ENCODE results near the gene ABCC4.
"Not testable (repeated sequence)": the region's sequence is repeated elsewhere in the genome, so short reads cannot be mapped to it uniquely, and the experiment has no call there.

ABCC4 gene

GRCh38 chr13:95180513-95181245 lies 120.6 kb downstream of the ABCC4 start:
- Histone ChIP-seq H3K27ac (ENCODE audit: low read depth, low read length) (no peak overlapping the region), H3K36me3 (ENCODE audit: control insufficient read depth, insufficient read depth, low read length) (peaks cover 5% of the 10 kb centered on the region; the same call in 1 of the 2 replicates), H3K9ac (ENCODE audit: low read depth, low read length) (no peak overlapping the region), H3K4me1 (ENCODE audit: control insufficient read depth, insufficient read depth, low read length) (no peaks in the 10 kb centered on the region), H3K9me3 (ENCODE audit: control insufficient read depth, insufficient read depth, low read length) (no peaks in the 10 kb centered on the region), H3K4me3 (ENCODE audit: low read depth, low read length) (no peak overlapping the region), H3K27me3 (ENCODE audit: control insufficient read depth, insufficient read depth, low read length) (no peaks in the 10 kb centered on the region)

- no peaks in the 10 kb centered on the region for H3K27me3 ChIP-seq (ENCODE audit: control insufficient read depth, insufficient read depth, low read length)
- no peaks in the 10 kb centered on the region for H3K4me1 ChIP-seq (ENCODE audit: control insufficient read depth, insufficient read depth, low read length)
- no peaks in the 10 kb centered on the region for H3K9me3 ChIP-seq (ENCODE audit: control insufficient read depth, insufficient read depth, low read length)
- no peak overlapping the region for H3K27ac ChIP-seq (ENCODE audit: low read depth, low read length)
- H3K9ac ChIP-seq (ENCODE audit: low read depth, low read length): no peak overlapping the region
- H3K36me3 ChIP-seq (ENCODE audit: control insufficient read depth, insufficient read depth, low read length): peaks cover 5% of the 10 kb centered on the region; the same call in 1 of the 2 replicates
- no peak overlapping the region for H3K4me3 ChIP-seq (ENCODE audit: low read depth, low read length)
These were observed 124.5 kb downstream of the ABCC4 start for GRCh38 chr13:95176611-95177259.

- Histone ChIP-seq H3K9ac (ENCODE audit: low read depth, low read length) (no peak overlapping the region), H3K9me3 (ENCODE audit: control insufficient read depth, insufficient read depth, low read length) (no peaks in the 10 kb centered on the region), H3K27ac (ENCODE audit: low read depth, low read length) (no peak overlapping the region), H3K4me1 (ENCODE audit: control insufficient read depth, insufficient read depth, low read length) (no peaks in the 10 kb centered on the region), H3K4me3 (ENCODE audit: low read depth, low read length) (no peak overlapping the region), H3K36me3 (ENCODE audit: control insufficient read depth, insufficient read depth, low read length) (peaks cover 5% of the 10 kb centered on the region; the same call in 1 of the 2 replicates), H3K27me3 (ENCODE audit: control insufficient read depth, insufficient read depth, low read length) (no peaks in the 10 kb centered on the region)
These were observed 126.7 kb downstream of the ABCC4 start for GRCh38 chr13:95174517-95174916.

GRCh38 chr13:95168191-95168590 lies 133.1 kb downstream of the ABCC4 start:
- no peak overlapping the region for H3K4me3 ChIP-seq (ENCODE audit: low read depth, low read length)
- no peak overlapping the region for H3K9ac ChIP-seq (ENCODE audit: low read depth, low read length)
- no peaks in the 10 kb centered on the region for H3K36me3 ChIP-seq (ENCODE audit: control insufficient read depth, insufficient read depth, low read length)
- H3K27ac ChIP-seq (ENCODE audit: low read depth, low read length): no peak overlapping the region
- no peaks in the 10 kb centered on the region for H3K9me3 ChIP-seq (ENCODE audit: control insufficient read depth, insufficient read depth, low read length)
- H3K27me3 ChIP-seq (ENCODE audit: control insufficient read depth, insufficient read depth, low read length): no peaks in the 10 kb centered on the region
- H3K4me1 ChIP-seq (ENCODE audit: control insufficient read depth, insufficient read depth, low read length): no peaks in the 10 kb centered on the region

- not testable (repeated sequence) for H3K4me1 ChIP-seq (ENCODE audit: control insufficient read depth, insufficient read depth, low read length); H3K9me3 ChIP-seq (ENCODE audit: control insufficient read depth, insufficient read depth, low read length); H3K9ac ChIP-seq (ENCODE audit: low read depth, low read length); H3K4me3 ChIP-seq (ENCODE audit: low read depth, low read length); H3K36me3 ChIP-seq (ENCODE audit: control insufficient read depth, insufficient read depth, low read length); H3K27ac ChIP-seq (ENCODE audit: low read depth, low read length); H3K27me3 ChIP-seq (ENCODE audit: control insufficient read depth, insufficient read depth, low read length)
These were observed 134.2 kb downstream of the ABCC4 start for GRCh38 chr13:95167003-95167402.

GRCh38 chr13:95164830-95165229 lies 136.4 kb downstream of the ABCC4 start:
- Histone ChIP-seq H3K27me3 (ENCODE audit: control insufficient read depth, insufficient read depth, low read length) (no peaks in the 10 kb centered on the region), H3K9me3 (ENCODE audit: control insufficient read depth, insufficient read depth, low read length) (no peaks in the 10 kb centered on the region), H3K27ac (ENCODE audit: low read depth, low read length) (no peak overlapping the region), H3K36me3 (ENCODE audit: control insufficient read depth, insufficient read depth, low read length) (no peaks in the 10 kb centered on the region), H3K9ac (ENCODE audit: low read depth, low read length) (no peak overlapping the region), H3K4me1 (ENCODE audit: control insufficient read depth, insufficient read depth, low read length) (no peaks in the 10 kb centered on the region), H3K4me3 (ENCODE audit: low read depth, low read length) (no peak overlapping the region)

- Histone ChIP-seq H3K27ac (ENCODE audit: low read depth, low read length) (no peak overlapping the region), H3K4me1 (ENCODE audit: control insufficient read depth, insufficient read depth, low read length) (no peaks in the 10 kb centered on the region), H3K36me3 (ENCODE audit: control insufficient read depth, insufficient read depth, low read length) (no peaks in the 10 kb centered on the region), H3K4me3 (ENCODE audit: low read depth, low read length) (no peak overlapping the region), H3K9ac (ENCODE audit: low read depth, low read length) (no peak overlapping the region), H3K9me3 (ENCODE audit: control insufficient read depth, insufficient read depth, low read length) (no peaks in the 10 kb centered on the region), H3K27me3 (ENCODE audit: control insufficient read depth, insufficient read depth, low read length) (no peaks in the 10 kb centered on the region)
These were observed 140.9 kb downstream of the ABCC4 start for GRCh38 chr13:95160112-95160906.

- Histone ChIP-seq H3K9ac (ENCODE audit: low read depth, low read length) (no peak overlapping the region), H3K27ac (ENCODE audit: low read depth, low read length) (no peak overlapping the region), H3K4me1 (ENCODE audit: control insufficient read depth, insufficient read depth, low read length) (peaks cover 4% of the 10 kb centered on the region), H3K27me3 (ENCODE audit: control insufficient read depth, insufficient read depth, low read length) (peaks cover 1% of the 10 kb centered on the region; the same call in 1 of the 2 replicates), H3K9me3 (ENCODE audit: control insufficient read depth, insufficient read depth, low read length) (no peaks in the 10 kb centered on the region), H3K36me3 (ENCODE audit: control insufficient read depth, insufficient read depth, low read length) (no peaks in the 10 kb centered on the region), H3K4me3 (ENCODE audit: low read depth, low read length) (no peak overlapping the region)
These were observed 141.8 kb downstream of the ABCC4 start for GRCh38 chr13:95159458-95159857.

GRCh38 chr13:95156208-95156607 lies 145.0 kb downstream of the ABCC4 start:
- Histone ChIP-seq H3K27me3 (ENCODE audit: control insufficient read depth, insufficient read depth, low read length) (peaks cover 4% of the 10 kb centered on the region; the same call in 1 of the 2 replicates), H3K4me1 (ENCODE audit: control insufficient read depth, insufficient read depth, low read length) (peaks cover 30% of the 10 kb centered on the region), H3K9me3 (ENCODE audit: control insufficient read depth, insufficient read depth, low read length) (no peaks in the 10 kb centered on the region), H3K27ac (ENCODE audit: low read depth, low read length) (no peak overlapping the region), H3K9ac (ENCODE audit: low read depth, low read length) (no peak overlapping the region), H3K36me3 (ENCODE audit: control insufficient read depth, insufficient read depth, low read length) (no peaks in the 10 kb centered on the region), H3K4me3 (ENCODE audit: low read depth, low read length) (no peak overlapping the region)

- Histone ChIP-seq H3K27ac (ENCODE audit: low read depth, low read length) (no peak overlapping the region), H3K4me1 (ENCODE audit: control insufficient read depth, insufficient read depth, low read length) (peaks cover 30% of the 10 kb centered on the region), H3K27me3 (ENCODE audit: control insufficient read depth, insufficient read depth, low read length) (peaks cover 4% of the 10 kb centered on the region; the same call in 1 of the 2 replicates), H3K9ac (ENCODE audit: low read depth, low read length) (no peak overlapping the region), H3K4me3 (ENCODE audit: low read depth, low read length) (no peak overlapping the region), H3K36me3 (ENCODE audit: control insufficient read depth, insufficient read depth, low read length) (no peaks in the 10 kb centered on the region), H3K9me3 (ENCODE audit: control insufficient read depth, insufficient read depth, low read length) (no peaks in the 10 kb centered on the region)
These were observed 145.7 kb downstream of the ABCC4 start for GRCh38 chr13:95155504-95155903.

GRCh38 chr13:95155093-95155492 lies 146.2 kb downstream of the ABCC4 start:
- Histone ChIP-seq H3K27me3 (ENCODE audit: control insufficient read depth, insufficient read depth, low read length) (peaks cover 4% of the 10 kb centered on the region; the same call in 1 of the 2 replicates), H3K27ac (ENCODE audit: low read depth, low read length) (no peak overlapping the region), H3K4me1 (ENCODE audit: control insufficient read depth, insufficient read depth, low read length) (peaks cover 30% of the 10 kb centered on the region), H3K9ac (ENCODE audit: low read depth, low read length) (no peak overlapping the region), H3K36me3 (ENCODE audit: control insufficient read depth, insufficient read depth, low read length) (no peaks in the 10 kb centered on the region), H3K4me3 (ENCODE audit: low read depth, low read length) (no peak overlapping the region), H3K9me3 (ENCODE audit: control insufficient read depth, insufficient read depth, low read length) (no peaks in the 10 kb centered on the region)

Data from HUES48 (cell line).